Uterus (tissue), 2 donors: ENCODE results near the gene ECSIT.
"Not testable (repeated sequence)": the region's sequence is repeated elsewhere in the genome, so short reads cannot be mapped to it uniquely, and the experiment has no call there.

Experiments
- POLR2A ChIP-seq, 2 donors: fragments of 450-650 bp; IDR thresholded peaks; one replicate each; pipeline ENCODE4 v1.6.1; 2016; ENCODE audit warnings: antibody characterized with exemption in 2 of 2, mild to moderate bottlenecking in 1 of 2, moderate library complexity in 1 of 2
- TF ChIP-seq, protein P1 (sequence below), 4 experiments: fragments of 200-600 bp in 2 of 4; fragments of 450-650 bp in 2 of 4; sonication (generic) in 2 of 4; IDR thresholded peaks; one replicate each; pipeline ENCODE4 v1.5.1; 2016 to 2019; ENCODE audit warnings: antibody characterized with exemption in 4 of 4, mild to moderate bottlenecking in 2 of 4, moderate library complexity in 1 of 4

DNA sequence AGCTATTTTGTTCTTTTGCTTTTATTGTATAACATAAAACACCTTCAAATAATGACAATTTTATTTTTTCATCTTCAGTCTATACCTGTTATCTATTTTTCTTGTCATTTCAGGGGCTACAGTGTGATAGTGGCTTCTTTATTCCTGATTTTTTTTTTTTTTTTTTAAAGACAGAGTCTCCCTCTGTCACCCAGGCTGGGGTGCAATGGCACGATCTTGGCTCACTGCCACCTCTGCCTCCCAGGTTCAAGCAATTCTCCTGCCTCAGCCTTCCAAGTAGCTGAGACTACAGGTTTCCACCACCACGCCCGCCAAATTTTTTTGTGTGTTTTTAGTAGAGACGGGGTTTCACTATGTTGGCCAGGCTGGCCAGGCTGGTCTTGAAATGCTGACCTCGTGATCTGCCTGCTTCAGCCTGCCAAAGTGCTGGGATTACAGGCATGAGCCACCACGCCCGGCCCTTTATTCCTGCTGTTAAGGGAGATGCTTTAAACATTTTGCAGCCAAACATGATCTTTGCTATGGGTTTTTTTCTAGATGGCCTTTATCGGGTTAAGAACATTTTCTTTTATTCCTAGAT is 60.6 kb downstream of the ECSIT start:
- TF ChIP-seq, protein P1, sequence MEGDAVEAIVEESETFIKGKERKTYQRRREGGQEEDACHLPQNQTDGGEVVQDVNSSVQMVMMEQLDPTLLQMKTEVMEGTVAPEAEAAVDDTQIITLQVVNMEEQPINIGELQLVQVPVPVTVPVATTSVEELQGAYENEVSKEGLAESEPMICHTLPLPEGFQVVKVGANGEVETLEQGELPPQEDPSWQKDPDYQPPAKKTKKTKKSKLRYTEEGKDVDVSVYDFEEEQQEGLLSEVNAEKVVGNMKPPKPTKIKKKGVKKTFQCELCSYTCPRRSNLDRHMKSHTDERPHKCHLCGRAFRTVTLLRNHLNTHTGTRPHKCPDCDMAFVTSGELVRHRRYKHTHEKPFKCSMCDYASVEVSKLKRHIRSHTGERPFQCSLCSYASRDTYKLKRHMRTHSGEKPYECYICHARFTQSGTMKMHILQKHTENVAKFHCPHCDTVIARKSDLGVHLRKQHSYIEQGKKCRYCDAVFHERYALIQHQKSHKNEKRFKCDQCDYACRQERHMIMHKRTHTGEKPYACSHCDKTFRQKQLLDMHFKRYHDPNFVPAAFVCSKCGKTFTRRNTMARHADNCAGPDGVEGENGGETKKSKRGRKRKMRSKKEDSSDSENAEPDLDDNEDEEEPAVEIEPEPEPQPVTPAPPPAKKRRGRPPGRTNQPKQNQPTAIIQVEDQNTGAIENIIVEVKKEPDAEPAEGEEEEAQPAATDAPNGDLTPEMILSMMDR (IDR thresholded peaks at IDR 0.05) = not testable (repeated sequence)
- not testable (repeated sequence) for TF ChIP-seq POLR2A (IDR thresholded peaks at IDR 0.05)
